ENCODE data around the gene SMC1B.
"Not testable (repeated sequence)": the region's sequence is repeated elsewhere in the genome, so short reads cannot be mapped to it uniquely, and the experiment has no call there.

SMC1B gene

GRCh38 chr22:45413368-45414211 lies at the start of gene SMC1B, which contains the start of gene RIBC2:
Gene SMC1B, minus strand, starts transcription at chr22:45413599. Its CDS starts 32 bp downstream, at chr22:45413567.
Gene RIBC2, plus strand, starts transcription at chr22:45413693. Its CDS starts 194 bp downstream, at chr22:45413887.
- DNase-seq (ENCODE audit: low spot score), result no peak

GRCh38 chr22:45462034-45462655 lies 48.7 kb upstream of the SMC1B start:
- DNase-seq (ENCODE audit: low spot score), result no peak

GRCh38 chr22:45460288-45461109 lies 47.1 kb upstream of the SMC1B start:
- DNase-seq (ENCODE audit: low spot score), result no peak

- no peak for DNase-seq (ENCODE audit: low spot score)
These were observed 45.8 kb upstream of the SMC1B start for GRCh38 chr22:45459235-45459634.

GRCh38 chr22:45458532-45458931 lies 45.1 kb upstream of the SMC1B start:
- DNase-seq (ENCODE audit: low spot score), result no peak

GRCh38 chr22:45456811-45457210 lies 43.4 kb upstream of the SMC1B start:
- no peak for DNase-seq (ENCODE audit: low spot score)

- no peak for DNase-seq (ENCODE audit: low spot score)
These were observed 42.2 kb upstream of the SMC1B start for GRCh38 chr22:45455621-45456020.

- no peak for DNase-seq (ENCODE audit: low spot score)
These were observed 41.8 kb upstream of the SMC1B start for GRCh38 chr22:45455212-45455611.

GRCh38 chr22:45454275-45454674 lies 40.9 kb upstream of the SMC1B start:
- no peak for DNase-seq (ENCODE audit: low spot score)

- DNase-seq (ENCODE audit: low spot score), result no peak
These were observed 40.4 kb upstream of the SMC1B start for GRCh38 chr22:45453764-45454163.

- DNase-seq (ENCODE audit: low spot score), result no peak
These were observed 39.4 kb upstream of the SMC1B start for GRCh38 chr22:45452565-45453379.

GRCh38 chr22:45451972-45452371 lies 38.6 kb upstream of the SMC1B start:
- DNase-seq (ENCODE audit: low spot score), result no peak

- no peak for DNase-seq (ENCODE audit: low spot score)
These were observed 37.7 kb upstream of the SMC1B start for GRCh38 chr22:45450921-45451651.

GRCh38 chr22:45450101-45450785 lies 36.8 kb upstream of the SMC1B start:
- DNase-seq (ENCODE audit: low spot score), result no peak

GRCh38 chr22:45449442-45449841 lies 36.0 kb upstream of the SMC1B start:
- not testable (repeated sequence) for DNase-seq (ENCODE audit: low spot score)

- DNase-seq (ENCODE audit: low spot score), result peak; percentile 13
These were observed 35.0 kb upstream of the SMC1B start for GRCh38 chr22:45448431-45448830.

GRCh38 chr22:45447596-45447995 lies 34.2 kb upstream of the SMC1B start:
- DNase-seq (ENCODE audit: low spot score), result not testable (repeated sequence)

GRCh38 chr22:45446216-45446615 lies 32.8 kb upstream of the SMC1B start:
- DNase-seq (ENCODE audit: low spot score), result peak; percentile 9

GRCh38 chr22:45445031-45445710 lies 31.8 kb upstream of the SMC1B start:
- DNase-seq (ENCODE audit: low spot score), result no peak

- no peak for DNase-seq (ENCODE audit: low spot score)
These were observed 30.8 kb upstream of the SMC1B start for GRCh38 chr22:45444168-45444567.
